GM23338 (cell line): ENCODE measurements around the gene CACNA2D1.

Experiments
- CTCF ChIP-seq, 2 experiments: fragments of 200-600 bp in 1 of 2; sonication (generic) in 1 of 2; conservative IDR thresholded peaks; 2 replicates each; pipeline versions ENCODE4 v1.5.1 to v1.6.1; 2016 to 2017; ENCODE audit warnings: antibody characterized with exemption in 2 of 2, low read depth in 2 of 2, mild to moderate bottlenecking in 2 of 2, moderate library complexity in 1 of 2
- EZH2 ChIP-seq: fragments of 200-600 bp; sonication (generic); IDR thresholded peaks from one replicate; pipeline ENCODE4 v1.8.0; 2017; ENCODE audit warnings: antibody characterized with exemption, mild to moderate bottlenecking, low read depth; ENCODE audit not compliant: unreplicated experiment
- EZH2phosphoT487 ChIP-seq: fragments of 200-600 bp; sonication (generic); IDR thresholded peaks from one replicate; pipeline ENCODE4 v1.8.1; 2018; ENCODE audit warnings: antibody characterized with exemption; ENCODE audit not compliant: unreplicated experiment
- JUNB ChIP-seq: IDR thresholded peaks from one replicate; pipeline ENCODE4 v1.6.1; 2016; ENCODE audit warnings: antibody characterized with exemption; ENCODE audit not compliant: unreplicated experiment
- NANOG ChIP-seq: IDR thresholded peaks from 2 replicates; pipeline ENCODE4 v1.6.1; 2016; ENCODE audit warnings: antibody characterized with exemption, borderline replicate concordance
- POLR2AphosphoS5 ChIP-seq: IDR thresholded peaks from 2 replicates; pipeline ENCODE4 v1.6.1; 2016; ENCODE audit warnings: antibody characterized with exemption, low read depth
- STAT1 ChIP-seq: IDR thresholded peaks from one replicate; pipeline ENCODE4 v1.6.1; 2016; ENCODE audit warnings: antibody characterized with exemption; ENCODE audit not compliant: unreplicated experiment

GRCh38 chr7:82209179-82209747 is 234.3 kb downstream of the CACNA2D1 start:
- TF ChIP-seq POLR2AphosphoS5 = no peak
- no peak for TF ChIP-seq EZH2
- no peak for TF ChIP-seq EZH2phosphoT487
- TF ChIP-seq NANOG = no peak
- no peak for TF ChIP-seq CTCF (conservative IDR thresholded peaks at IDR 0.05; ENCODE audit: low read depth in 2 of 2)
- TF ChIP-seq JUNB = no peak
- TF ChIP-seq STAT1 = no peak
